ENCODE results near the gene ZC3H7B. TPM values are rescaled to one million over a fixed set of nuclear protein-coding genes. Genes with fewer than 3 reads are reported as not detected.

ZC3H7B gene
- total RNA-seq, 2 experiments from 2014 or later: 46.1 to 47.9 TPM

DNA sequence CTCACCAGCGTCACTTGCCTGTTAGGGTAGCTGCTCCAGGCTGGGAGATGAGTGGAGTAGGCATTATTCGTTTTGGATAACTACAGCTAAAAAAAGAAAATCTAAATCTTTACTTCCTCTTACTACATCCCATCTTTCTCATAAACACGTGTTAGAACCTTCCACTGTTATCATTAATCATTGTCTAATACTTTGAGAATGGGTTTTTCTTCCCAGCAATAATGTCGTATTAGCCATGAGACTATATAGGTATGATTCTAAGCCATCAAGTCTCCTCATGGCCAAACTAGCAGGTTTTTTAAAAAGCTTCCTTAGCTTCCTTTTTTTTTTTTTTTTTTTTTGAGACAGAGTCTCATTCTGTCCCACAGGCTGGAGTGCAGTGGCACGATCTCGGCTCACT lies 76.5 kb downstream of the ZC3H7B start:
- Mint-ChIP-seq H3K27ac (no peak overlapping the region), H3K4me1 (ENCODE audit: low read depth) (peaks cover 11% of the 10 kb centered on the region), H3K27me3 (no peaks in the 10 kb centered on the region), H3K9me3 (no peaks in the 10 kb centered on the region), H3K36me3 (ENCODE audit: low read depth) (no peaks in the 10 kb centered on the region), H3K4me3 (no peak overlapping the region)
- TF ChIP-seq, protein P1, sequence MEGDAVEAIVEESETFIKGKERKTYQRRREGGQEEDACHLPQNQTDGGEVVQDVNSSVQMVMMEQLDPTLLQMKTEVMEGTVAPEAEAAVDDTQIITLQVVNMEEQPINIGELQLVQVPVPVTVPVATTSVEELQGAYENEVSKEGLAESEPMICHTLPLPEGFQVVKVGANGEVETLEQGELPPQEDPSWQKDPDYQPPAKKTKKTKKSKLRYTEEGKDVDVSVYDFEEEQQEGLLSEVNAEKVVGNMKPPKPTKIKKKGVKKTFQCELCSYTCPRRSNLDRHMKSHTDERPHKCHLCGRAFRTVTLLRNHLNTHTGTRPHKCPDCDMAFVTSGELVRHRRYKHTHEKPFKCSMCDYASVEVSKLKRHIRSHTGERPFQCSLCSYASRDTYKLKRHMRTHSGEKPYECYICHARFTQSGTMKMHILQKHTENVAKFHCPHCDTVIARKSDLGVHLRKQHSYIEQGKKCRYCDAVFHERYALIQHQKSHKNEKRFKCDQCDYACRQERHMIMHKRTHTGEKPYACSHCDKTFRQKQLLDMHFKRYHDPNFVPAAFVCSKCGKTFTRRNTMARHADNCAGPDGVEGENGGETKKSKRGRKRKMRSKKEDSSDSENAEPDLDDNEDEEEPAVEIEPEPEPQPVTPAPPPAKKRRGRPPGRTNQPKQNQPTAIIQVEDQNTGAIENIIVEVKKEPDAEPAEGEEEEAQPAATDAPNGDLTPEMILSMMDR (IDR thresholded peaks at IDR 0.05): no peak
- DNase-seq (no peak), ATAC-seq (no peak)
- POLR2A ChIA-PET: interaction anchor here (0.9 kb wide), 1 partner anchor 32 kb away, joined by 3 read pairs; no protein-coding TSS in a partner anchor
- CTCF ChIA-PET: no interaction called here
- intact Hi-C loops (cut with micrococcal nuclease): no loop called here

DNA sequence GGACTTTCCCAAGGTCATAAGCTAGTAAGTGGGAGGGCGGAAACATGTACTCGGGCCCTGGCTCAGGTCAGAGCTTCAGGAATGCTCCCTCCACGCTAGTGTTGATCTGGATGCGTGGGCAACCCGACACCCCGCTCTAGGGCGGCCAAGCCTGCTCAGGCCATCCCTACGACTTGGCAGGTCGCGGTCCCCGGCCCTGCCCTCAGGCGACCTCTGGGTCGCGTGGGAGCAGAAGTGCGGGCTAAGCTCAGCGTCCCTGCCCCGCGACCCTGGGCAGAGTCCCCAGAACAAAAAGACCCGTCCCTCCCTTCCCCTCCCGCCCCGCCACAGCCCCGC lies 79.6 kb downstream of the ZC3H7B start:
- no peaks in the 10 kb centered on the region for H3K36me3 Mint-ChIP-seq (ENCODE audit: low read depth)
- peak overlapping the region; percentile 85 for H3K4me3 Mint-ChIP-seq
- no peaks in the 10 kb centered on the region for H3K27me3 Mint-ChIP-seq
- ATAC-seq (peak; percentile 2), DNase-seq (no peak)
- H3K4me1 Mint-ChIP-seq (ENCODE audit: low read depth): peaks cover 16% of the 10 kb centered on the region
- no peaks in the 10 kb centered on the region for H3K9me3 Mint-ChIP-seq
- ChIA-PET POLR2A (interaction anchor here (0.8 to 4.4 kb wide), 9 partner anchors 19 to 171 kb away, joined by 3 to 20 read pairs (median 3); partner anchors contain the start of genes ACO2, PHF5A, RANGAP1 and TOB2), CTCF (interaction anchor here (1.0 to 2.7 kb wide), 4 partner anchors 22 to 146 kb away, joined by 3 to 22 read pairs (median 8); partner anchors contain the start of gene ZC3H7B)
- H3K27ac Mint-ChIP-seq: peak overlapping the region; percentile 68
- intact Hi-C loops (cut with micrococcal nuclease): no loop called here
- TF ChIP-seq, protein P1 (IDR thresholded peaks at IDR 0.05): no peak

DNA sequence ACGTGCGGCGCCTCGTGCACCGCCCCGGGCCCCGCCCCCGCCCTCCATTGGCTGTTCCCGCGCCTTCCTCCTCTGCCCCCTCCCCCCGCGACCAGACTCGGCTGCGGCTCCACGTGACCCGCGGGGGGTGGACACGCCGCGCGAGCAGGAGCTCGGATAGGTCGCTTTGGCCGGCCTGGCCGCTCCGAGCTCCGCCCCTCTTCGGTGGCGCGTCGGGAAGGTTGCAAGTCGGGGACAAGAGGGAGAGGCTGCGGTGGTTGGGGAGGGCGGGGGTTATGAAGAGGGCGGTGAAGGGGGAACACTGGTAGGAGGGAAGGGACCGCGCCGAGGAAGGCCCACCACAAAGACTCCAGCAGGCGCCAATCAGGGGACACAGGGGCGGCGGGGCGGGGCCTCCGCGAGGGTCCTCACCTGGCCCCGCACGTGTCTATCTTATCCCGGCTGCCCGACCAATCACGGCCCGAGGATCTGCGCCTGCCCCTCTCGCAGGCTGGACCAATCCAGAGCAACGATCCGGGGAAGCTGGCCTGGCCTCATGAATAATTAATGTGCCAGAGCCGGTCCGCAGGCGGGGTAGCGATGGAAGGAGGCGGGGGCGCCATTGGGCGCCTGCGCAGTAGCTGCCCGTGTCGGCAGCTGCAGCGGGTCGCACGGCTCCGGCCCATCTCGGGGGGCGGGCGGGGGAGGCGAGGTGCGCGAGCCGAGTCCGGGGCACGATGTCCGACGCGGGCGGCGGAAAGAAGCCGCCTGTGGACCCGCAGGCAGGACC lies 80.2 kb downstream of the ZC3H7B start, which contains the start of gene TEF:
TEF (plus strand) TSS at position 614 of the 769 bp plus-strand sequence; CDS start at position 717, 103 bp downstream.
- Mint-ChIP-seq H3K27me3 (no peaks in the 10 kb centered on the region), H3K9me3 (no peaks in the 10 kb centered on the region), H3K4me3 (peak within 1 kb of the TSS; percentile 85), H3K27ac (peak within 1 kb of the TSS; percentile 96), H3K4me1 (ENCODE audit: low read depth) (peaks cover 16% of the 10 kb centered on the region), H3K36me3 (ENCODE audit: low read depth) (no peaks in the 10 kb centered on the region)
- ATAC-seq: peak; percentile 90
- peak; percentile 99 for DNase-seq
- intact Hi-C loops (cut with micrococcal nuclease): no loop called here
- CTCF ChIA-PET: interaction anchor here (1.0 to 2.7 kb wide), 6 partner anchors 22 to 146 kb away, joined by 3 to 22 read pairs (median 4); partner anchors contain the start of gene ZC3H7B
- POLR2A ChIA-PET: interaction anchor here (0.7 to 4.4 kb wide), 9 partner anchors 19 to 238 kb away, joined by 3 to 20 read pairs (median 4); partner anchors contain the start of genes ACO2, PHF5A, RANGAP1 and TOB2
- TF ChIP-seq, protein P1 (IDR thresholded peaks at IDR 0.05): no peak

DNA sequence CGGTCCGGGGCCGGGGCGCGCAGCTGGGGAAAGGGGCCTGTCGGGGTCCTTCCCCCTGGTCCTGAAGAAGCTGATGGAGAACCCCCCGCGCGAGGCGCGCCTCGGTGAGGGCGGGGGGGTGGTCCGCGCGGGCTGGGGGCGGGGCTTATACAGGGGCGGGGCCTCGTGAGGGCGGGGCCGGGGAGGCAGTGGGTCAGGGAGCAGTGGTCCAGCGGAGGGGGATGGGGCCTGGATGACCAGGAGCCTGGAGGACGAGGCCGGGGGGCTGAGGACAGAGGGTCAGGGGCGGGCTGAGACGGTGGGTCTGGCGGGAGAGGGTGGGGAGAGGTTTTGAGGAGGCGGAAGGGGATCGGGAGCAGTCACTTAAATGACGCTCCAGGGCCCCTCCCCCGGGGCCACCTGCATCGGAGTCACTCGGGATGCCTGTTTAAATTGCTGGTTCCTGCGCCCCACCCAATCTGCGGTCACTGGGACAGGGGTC lies 80.8 kb downstream of the ZC3H7B start:
- H3K36me3 Mint-ChIP-seq (ENCODE audit: low read depth): no peaks in the 10 kb centered on the region
- ChIA-PET POLR2A (interaction anchor here (0.7 to 4.4 kb wide), 5 partner anchors 62 to 237 kb away, joined by 4 to 20 read pairs (median 5); partner anchors contain the start of genes ACO2, PHF5A, RANGAP1 and TOB2), CTCF (interaction anchor here (1.1 to 2.7 kb wide), 6 partner anchors 21 to 145 kb away, joined by 3 to 22 read pairs (median 4); partner anchors contain the start of gene ZC3H7B)
- DNase-seq (peak; percentile 69), ATAC-seq (peak; percentile 45)
- H3K4me1 Mint-ChIP-seq (ENCODE audit: low read depth): peaks cover 16% of the 10 kb centered on the region
- peak overlapping the region; percentile 85 for H3K4me3 Mint-ChIP-seq
- intact Hi-C loops (cut with micrococcal nuclease): no loop called here
- peak overlapping the region; percentile 89 for H3K27ac Mint-ChIP-seq
- no peaks in the 10 kb centered on the region for H3K9me3 Mint-ChIP-seq
- TF ChIP-seq, protein P1 (IDR thresholded peaks at IDR 0.05): no peak
- H3K27me3 Mint-ChIP-seq: no peaks in the 10 kb centered on the region
